ENCODE data around the gene LEMD1. TPM values are rescaled to one million over a fixed set of nuclear protein-coding genes. Genes with fewer than 3 reads are reported as not detected.

Gene LEMD1
- total RNA-seq, 4 donors from 2014 or later: not detected

DNA sequence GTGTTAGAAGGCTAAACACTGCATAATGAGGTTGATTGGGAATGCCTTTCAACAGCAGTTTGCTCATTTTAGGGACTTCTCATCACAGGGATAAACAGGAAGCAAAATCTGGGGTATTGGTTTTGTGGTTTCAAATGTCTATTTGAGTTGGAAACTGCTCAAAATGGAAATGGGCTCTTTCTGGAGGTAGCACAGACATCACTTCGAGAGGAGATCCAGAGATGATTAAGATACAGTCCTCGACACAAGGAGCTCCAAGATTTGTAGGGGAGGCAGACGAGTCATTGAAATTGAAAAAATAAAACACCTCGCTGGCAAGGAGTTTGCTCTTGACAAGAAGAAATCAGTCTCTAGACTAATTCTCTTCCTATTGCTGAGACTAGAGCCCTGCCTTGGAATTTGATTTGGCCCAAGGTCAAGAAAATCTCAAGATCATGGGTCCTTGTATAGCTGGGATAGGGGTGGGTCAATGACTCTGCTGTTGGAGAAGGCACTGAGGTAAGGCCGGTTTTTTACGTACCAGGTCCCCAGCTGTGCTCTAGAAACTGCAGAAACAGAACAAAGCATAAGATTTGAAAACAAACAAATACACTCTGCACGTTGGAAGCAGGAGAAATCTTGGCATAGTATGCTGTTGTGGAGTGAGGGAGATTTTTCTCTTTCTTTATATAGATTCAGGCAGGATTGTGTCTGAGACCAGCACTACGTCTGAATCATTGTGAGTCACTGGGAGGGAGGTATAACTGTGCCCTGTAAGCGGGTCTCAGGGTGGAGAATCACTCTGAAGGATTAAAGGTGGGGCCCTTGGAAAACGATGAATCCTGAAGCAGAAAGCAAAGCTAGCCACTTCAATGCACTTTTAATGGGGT lies 47.4 kb downstream of the LEMD1 start:
- peaks cover 0 to 42% (median 5%) of the 10 kb centered on the region in 4 donors for H3K27me3 ChIP-seq
- H3K27ac ChIP-seq (replicated peaks in 1 of 4): no peak overlapping the region
- intact Hi-C loops (cut with DNase I): no loop called here
- H3K9me3 ChIP-seq: no peaks in the 10 kb centered on the region
- H3K4me1 ChIP-seq: peaks cover 4 to 33% (median 26%) of the 10 kb centered on the region in 4 donors
- no peaks in the 10 kb centered on the region for H3K36me3 ChIP-seq
- WGBS: 34% methylated on average over 10 of the region's 10 CpGs
- H3K4me3 ChIP-seq: no peak overlapping the region
- TF ChIP-seq POLR2A (IDR thresholded peaks at IDR 0.05; ENCODE audit: low read depth) (no peak), POLR2AphosphoS5 (IDR thresholded peaks at IDR 0.05) (no peak), CTCF (IDR thresholded peaks at IDR 0.05) (no peak), EP300 (IDR thresholded peaks at IDR 0.05) (no peak)
- DNase-seq (ENCODE audit: extremely low spot score): peak; percentile 64

DNA sequence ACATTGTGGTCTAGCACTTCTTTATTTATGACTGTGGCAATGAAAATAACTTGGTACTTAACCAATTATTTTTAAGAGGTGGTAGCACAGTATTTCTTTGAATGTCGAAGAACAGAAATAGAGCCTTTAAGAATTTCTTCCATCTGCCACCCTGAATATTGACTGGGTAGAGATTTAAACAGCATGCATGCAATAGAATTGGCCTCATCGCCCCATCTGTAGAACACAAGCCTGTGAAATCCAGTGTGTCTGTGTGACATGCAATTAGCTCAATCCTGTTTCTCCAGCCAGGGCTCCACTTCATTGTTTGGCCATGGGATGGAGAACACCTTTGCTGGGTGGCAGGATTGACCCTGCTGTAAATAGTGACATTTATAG lies 48.1 kb downstream of the LEMD1 start:
- no peaks in the 10 kb centered on the region for H3K36me3 ChIP-seq
- peaks cover 0 to 38% (median 5%) of the 10 kb centered on the region in 4 donors for H3K27me3 ChIP-seq
- H3K27ac ChIP-seq (replicated peaks in 1 of 4): no peak overlapping the region
- peak; percentile 66 for DNase-seq (ENCODE audit: extremely low spot score)
- intact Hi-C loops (cut with DNase I): no loop called here
- no peaks in the 10 kb centered on the region for H3K9me3 ChIP-seq
- 92% methylated on average over 2 of the region's 2 CpGs for WGBS
- H3K4me1 ChIP-seq: peaks cover 4 to 37% (median 29%) of the 10 kb centered on the region in 4 donors
- no peak overlapping the region for H3K4me3 ChIP-seq
- no peak for TF ChIP-seq POLR2AphosphoS5 (IDR thresholded peaks at IDR 0.05)
- no peak for TF ChIP-seq POLR2A (IDR thresholded peaks at IDR 0.05; ENCODE audit: low read depth)
- TF ChIP-seq EP300 (IDR thresholded peaks at IDR 0.05): no peak
- TF ChIP-seq CTCF (IDR thresholded peaks at IDR 0.05): no peak

DNA sequence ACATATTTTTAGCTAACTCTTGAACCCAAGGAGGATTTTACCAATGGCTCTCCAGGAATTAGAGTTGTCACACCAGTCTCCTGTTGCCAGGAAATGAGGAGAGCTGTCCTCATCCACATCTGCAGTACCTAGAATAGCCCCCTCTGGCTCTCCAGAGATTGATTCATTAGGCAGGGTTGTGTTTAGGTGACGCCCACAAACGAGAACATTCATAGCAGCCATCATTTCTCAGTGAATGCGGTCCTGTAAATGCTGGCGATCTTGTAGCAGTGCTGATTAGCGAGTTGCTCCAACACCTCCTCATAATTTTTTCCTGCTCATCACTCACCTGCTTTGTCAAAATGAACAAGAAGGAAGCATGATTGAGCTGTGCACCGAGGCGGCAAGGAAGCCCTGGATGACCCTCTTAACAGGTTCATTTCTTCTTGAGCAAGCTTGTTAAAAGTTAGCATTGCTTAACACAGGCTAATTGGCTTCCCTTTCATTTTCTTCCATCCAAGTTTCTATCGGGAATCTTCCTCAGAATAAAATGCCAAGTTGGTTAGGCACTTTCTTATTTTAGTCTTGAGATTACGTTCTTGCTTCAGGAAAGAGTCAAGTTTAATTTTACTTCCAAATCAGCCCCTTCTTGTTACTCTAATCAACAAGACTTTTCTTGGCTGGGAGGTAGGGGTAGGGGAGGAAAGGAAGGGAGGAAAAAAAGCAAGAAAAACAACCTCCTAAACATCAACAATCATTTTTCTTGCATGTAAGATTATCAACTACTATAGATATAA lies 48.6 kb downstream of the LEMD1 start:
- intact Hi-C loops (cut with DNase I): no loop called here
- Histone ChIP-seq H3K27ac (replicated peaks in 1 of 4) (no peak overlapping the region), H3K27me3 (peaks cover 0 to 35% (median 5%) of the 10 kb centered on the region in 4 donors), H3K4me1 (peaks cover 4 to 37% (median 29%) of the 10 kb centered on the region in 4 donors), H3K36me3 (no peaks in the 10 kb centered on the region), H3K4me3 (no peak overlapping the region), H3K9me3 (no peaks in the 10 kb centered on the region)
- TF ChIP-seq EP300 (IDR thresholded peaks at IDR 0.05): no peak
- TF ChIP-seq POLR2A (IDR thresholded peaks at IDR 0.05; ENCODE audit: low read depth): no peak
- TF ChIP-seq CTCF (IDR thresholded peaks at IDR 0.05): no peak
- no peak for TF ChIP-seq POLR2AphosphoS5 (IDR thresholded peaks at IDR 0.05)
- DNase-seq (ENCODE audit: extremely low spot score): peak; percentile 60
- 49% methylated on average over 9 of the region's 9 CpGs for WGBS

- peaks cover 0 to 31% (median 5%) of the 10 kb centered on the region in 4 donors for H3K27me3 ChIP-seq
- no peaks in the 10 kb centered on the region for H3K9me3 ChIP-seq
- TF ChIP-seq EP300 (IDR thresholded peaks at IDR 0.05) (no peak), CTCF (IDR thresholded peaks at IDR 0.05) (no peak), POLR2AphosphoS5 (IDR thresholded peaks at IDR 0.05) (no peak), POLR2A (IDR thresholded peaks at IDR 0.05; ENCODE audit: low read depth) (no peak)
- H3K36me3 ChIP-seq: no peaks in the 10 kb centered on the region
- no peak overlapping the region for H3K4me3 ChIP-seq
- peaks cover 4 to 37% (median 29%) of the 10 kb centered on the region in 4 donors for H3K4me1 ChIP-seq
- 54% methylated on average over 11 of the region's 11 CpGs for WGBS
- no peak for DNase-seq (ENCODE audit: extremely low spot score)
- H3K27ac ChIP-seq (replicated peaks in 1 of 4): no peak overlapping the region
- intact Hi-C loops (cut with DNase I): no loop called here
Measured at GRCh38 chr1:205371871-205372660, 49.8 kb downstream of the LEMD1 start.
